Stimulated activated CD8-positive, alpha-beta memory T cell treated with anti-CD3 and anti-CD28 coated beads, Interleukin-4, amount 100 ng/mL, for 1 hour (primary cell): Measurements from ENCODE around the gene SLC27A6.
"Not testable (repeated sequence)": the region's sequence is repeated elsewhere in the genome, so short reads cannot be mapped to it uniquely, and the experiment has no call there.

Experiments
- DNase-seq, 2 donors: peaks; one replicate each; pipeline ENCODE4 v3.0.0-alpha.2; 2020; ENCODE audit warnings: low read depth in 2 of 2, low spot score in 1 of 2

Gene SLC27A6

GRCh38 chr5:128965011-128965637 is at the start of gene SLC27A6:
Gene SLC27A6, plus strand, starts transcription at chr5:128965488. Its CDS starts 650 bp downstream, at chr5:128966138.
- no peak for DNase-seq

GRCh38 chr5:128919542-128919941 is 45.7 kb upstream of the SLC27A6 start:
- DNase-seq = no peak

GRCh38 chr5:128920345-128921215 is 44.7 kb upstream of the SLC27A6 start:
- no peak for DNase-seq

- no peak for DNase-seq
Observed at GRCh38 chr5:128924299-128924698, 41.0 kb upstream of the SLC27A6 start.

- DNase-seq = no peak
Observed at GRCh38 chr5:128925973-128926372, 39.3 kb upstream of the SLC27A6 start.

GRCh38 chr5:128927644-128928043 is 37.6 kb upstream of the SLC27A6 start:
- no peak for DNase-seq

- not testable (repeated sequence) for DNase-seq
Observed at GRCh38 chr5:128932232-128932631, 33.1 kb upstream of the SLC27A6 start.

GRCh38 chr5:128943100-128943499 is 22.2 kb upstream of the SLC27A6 start:
- not testable (repeated sequence) for DNase-seq

- DNase-seq = no peak
Observed at GRCh38 chr5:128949847-128950546, 15.3 kb upstream of the SLC27A6 start.

GRCh38 chr5:128951301-128951700 is 14.0 kb upstream of the SLC27A6 start:
- DNase-seq = not testable (repeated sequence)

- DNase-seq = no peak
Observed at GRCh38 chr5:128956164-128956563, 9.1 kb upstream of the SLC27A6 start.

- no peak for DNase-seq
Observed at GRCh38 chr5:128962211-128962610, 3.1 kb upstream of the SLC27A6 start.

- DNase-seq = no peak
Observed at GRCh38 chr5:128965638-128966302, 482 bp downstream of the SLC27A6 start.

- DNase-seq = no peak
Observed at GRCh38 chr5:128966375-128966774, 1.1 kb downstream of the SLC27A6 start.

- DNase-seq = no peak
Observed at GRCh38 chr5:128966846-128967245, 1.6 kb downstream of the SLC27A6 start.

GRCh38 chr5:128973244-128973643 is 8.0 kb downstream of the SLC27A6 start:
- DNase-seq = no peak

GRCh38 chr5:128974567-128974966 is 9.3 kb downstream of the SLC27A6 start:
- DNase-seq = no peak

- no peak for DNase-seq
Observed at GRCh38 chr5:128979761-128980160, 14.5 kb downstream of the SLC27A6 start.

GRCh38 chr5:128980917-128981316 is 15.6 kb downstream of the SLC27A6 start:
- no peak for DNase-seq

- no peak for DNase-seq
Observed at GRCh38 chr5:128984480-128984879, 19.2 kb downstream of the SLC27A6 start.

- no peak for DNase-seq
Observed at GRCh38 chr5:128988476-128988875, 23.2 kb downstream of the SLC27A6 start.
